ENCODE measurements around the gene EPS8L2.

EPS8L2 gene

GRCh38 chr11:704781-705645 is 1.0 kb upstream of the EPS8L2 start:
- DNase-seq: no peak

- no peak for DNase-seq
Measured at GRCh38 chr11:706439-706956, 467 bp downstream of the EPS8L2 start.

- no peak for DNase-seq
Measured at GRCh38 chr11:706957-707816, 1.2 kb downstream of the EPS8L2 start.

- DNase-seq: no peak
Measured at GRCh38 chr11:707817-708420, 1.9 kb downstream of the EPS8L2 start.

GRCh38 chr11:708511-708910 is 2.5 kb downstream of the EPS8L2 start:
- no peak for DNase-seq

- no peak for DNase-seq
Measured at GRCh38 chr11:709109-709997, 3.3 kb downstream of the EPS8L2 start.

GRCh38 chr11:714436-714835 is 8.4 kb downstream of the EPS8L2 start:
- no peak for DNase-seq

GRCh38 chr11:719214-720016 is 13.4 kb downstream of the EPS8L2 start:
- no peak for DNase-seq

GRCh38 chr11:720017-720641 is 14.1 kb downstream of the EPS8L2 start:
- DNase-seq: no peak

- peak in 2 of 4 experiments; percentile 39 to 42 for DNase-seq
Measured at GRCh38 chr11:720642-721246, 14.7 kb downstream of the EPS8L2 start.

GRCh38 chr11:721247-721740 is 15.3 kb downstream of the EPS8L2 start:
- no peak for DNase-seq

- DNase-seq: peak in 2 of 4 experiments; percentile 31 to 34
Measured at GRCh38 chr11:721741-722345, 15.8 kb downstream of the EPS8L2 start.

GRCh38 chr11:722346-722811 is 16.3 kb downstream of the EPS8L2 start:
- DNase-seq: no peak

- peak in 1 of 4 experiments; percentile 20 for DNase-seq
Measured at GRCh38 chr11:723120-723883, 17.3 kb downstream of the EPS8L2 start.

GRCh38 chr11:724049-724777 is 18.2 kb downstream of the EPS8L2 start:
- DNase-seq: no peak

- no peak for DNase-seq
Measured at GRCh38 chr11:724778-725386, 18.9 kb downstream of the EPS8L2 start.

- DNase-seq: no peak
Measured at GRCh38 chr11:725624-726202, 19.7 kb downstream of the EPS8L2 start.

All from activated CD4-positive, CD25-positive, alpha-beta regulatory T cell (primary cell).